MM.1S (cell line): ENCODE data around the gene CHST6.

Experiments
- DNase-seq: peaks from one replicate; pipeline ENCODE4 v3.0.0-alpha.2; 2015
- H2AFZ ChIP-seq: fragments of 300-600 bp; sonication (generic); 2 replicates; pipeline ENCODE4 v1.6.0; 2016; ENCODE audit warnings: antibody characterized with exemption, low read length
- H3F3A ChIP-seq: fragments of 300-600 bp; sonication (generic); 2 replicates; pipeline ENCODE4 v1.6.1; 2016; ENCODE audit warnings: mild to moderate bottlenecking, antibody characterized with exemption, low read length, moderate library complexity, mixed read lengths; ENCODE audit not compliant: insufficient read depth
- H3K27ac ChIP-seq: fragments of 300-600 bp; sonication (generic); 2 replicates; pipeline ENCODE4 v1.5.1; 2016; ENCODE audit warnings: mild to moderate bottlenecking, low read length
- H3K27me3 ChIP-seq: fragments of 300-600 bp; sonication (generic); replicated peaks from 2 replicates; pipeline ENCODE4 v1.6.0; 2016; ENCODE audit warnings: low read length; ENCODE audit not compliant: insufficient read depth
- H3K36me3 ChIP-seq: fragments of 300-600 bp; sonication (generic); replicated peaks from 2 replicates; pipeline ENCODE4 v1.6.1; 2016; ENCODE audit warnings: mild to moderate bottlenecking, low read length, mixed read lengths; ENCODE audit not compliant: insufficient read depth
- H3K4me1 ChIP-seq: fragments of 300-600 bp; sonication (generic); 2 replicates; pipeline ENCODE4 v1.6.1; 2016; ENCODE audit warnings: low read length, mixed read lengths
- H3K4me2 ChIP-seq: fragments of 300-600 bp; sonication (generic); 2 replicates; pipeline ENCODE4 v1.6.0; 2016; ENCODE audit warnings: low read depth, low read length
- H3K4me3 ChIP-seq: fragments of 300-600 bp; sonication (generic); 2 replicates; pipeline ENCODE4 v1.5.1; 2016; ENCODE audit warnings: low read length, mixed read lengths
- H3K79me2 ChIP-seq: fragments of 300-600 bp; sonication (generic); 2 replicates; pipeline ENCODE4 v1.6.1; 2016; ENCODE audit warnings: mixed run types, low read length, mixed read lengths
- H3K9ac ChIP-seq: fragments of 300-600 bp; sonication (generic); 2 replicates; pipeline ENCODE4 v1.6.1; 2016; ENCODE audit warnings: low read length, mixed read lengths
- H3K9me2 ChIP-seq: fragments of 300-600 bp; sonication (generic); replicated peaks from 2 replicates; pipeline ENCODE4 v1.6.1; 2016; ENCODE audit warnings: mild to moderate bottlenecking, low read length, mixed read lengths; ENCODE audit not compliant: insufficient read depth
- H3K9me3 ChIP-seq: fragments of 300-600 bp; sonication (generic); replicated peaks from 2 replicates; pipeline ENCODE4 v1.6.1; 2016; ENCODE audit warnings: mild to moderate bottlenecking, low read length, mixed read lengths; ENCODE audit not compliant: insufficient read depth
- H4K20me1 ChIP-seq: fragments of 300-600 bp; sonication (generic); 2 replicates; pipeline ENCODE4 v1.6.1; 2016; ENCODE audit warnings: mild to moderate bottlenecking, low read length, moderate library complexity, mixed read lengths; ENCODE audit not compliant: insufficient read depth
- EZH2 ChIP-seq: fragments of 300-600 bp; sonication (generic); optimal IDR thresholded peaks from 2 replicates; pipeline ENCODE3; 2017; ENCODE audit warnings: low read depth, mild to moderate bottlenecking, antibody characterized with exemption, low read length, mixed read lengths
- EZH2phosphoT487 ChIP-seq: fragments of 300-600 bp; sonication (generic); IDR thresholded peaks from 2 replicates; pipeline ENCODE4 v1.6.1; 2018; ENCODE audit warnings: antibody characterized with exemption, low read length
- TF ChIP-seq, protein P1 (sequence below): fragments of 300-600 bp; sonication (generic); IDR thresholded peaks from 2 replicates; pipeline ENCODE4 v1.5.1; 2016; ENCODE audit warnings: antibody characterized with exemption, low read length, mixed read lengths

Gene CHST6

GRCh38 chr16:75537776-75538175, 42.5 kb upstream of the CHST6 start:
- Histone ChIP-seq H3F3A (no peaks in the 10 kb centered on the region), H3K36me3 (no peaks in the 10 kb centered on the region)

GRCh38 chr16:75535901-75536300, 40.7 kb upstream of the CHST6 start, which contains the start of gene CHST5:
Gene CHST5, minus strand, starts transcription at chr16:75536108. Its CDS starts 5,724 bp downstream, at chr16:75530384.
- no peaks in the 10 kb centered on the region for H4K20me1 ChIP-seq
- H3K27ac ChIP-seq: no peak within 1 kb of the TSS
- no peak for TF ChIP-seq EZH2phosphoT487
- TF ChIP-seq EZH2: no peak
- TF ChIP-seq, protein P1, sequence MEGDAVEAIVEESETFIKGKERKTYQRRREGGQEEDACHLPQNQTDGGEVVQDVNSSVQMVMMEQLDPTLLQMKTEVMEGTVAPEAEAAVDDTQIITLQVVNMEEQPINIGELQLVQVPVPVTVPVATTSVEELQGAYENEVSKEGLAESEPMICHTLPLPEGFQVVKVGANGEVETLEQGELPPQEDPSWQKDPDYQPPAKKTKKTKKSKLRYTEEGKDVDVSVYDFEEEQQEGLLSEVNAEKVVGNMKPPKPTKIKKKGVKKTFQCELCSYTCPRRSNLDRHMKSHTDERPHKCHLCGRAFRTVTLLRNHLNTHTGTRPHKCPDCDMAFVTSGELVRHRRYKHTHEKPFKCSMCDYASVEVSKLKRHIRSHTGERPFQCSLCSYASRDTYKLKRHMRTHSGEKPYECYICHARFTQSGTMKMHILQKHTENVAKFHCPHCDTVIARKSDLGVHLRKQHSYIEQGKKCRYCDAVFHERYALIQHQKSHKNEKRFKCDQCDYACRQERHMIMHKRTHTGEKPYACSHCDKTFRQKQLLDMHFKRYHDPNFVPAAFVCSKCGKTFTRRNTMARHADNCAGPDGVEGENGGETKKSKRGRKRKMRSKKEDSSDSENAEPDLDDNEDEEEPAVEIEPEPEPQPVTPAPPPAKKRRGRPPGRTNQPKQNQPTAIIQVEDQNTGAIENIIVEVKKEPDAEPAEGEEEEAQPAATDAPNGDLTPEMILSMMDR: no peak
- no peaks in the 10 kb centered on the region for H3K27me3 ChIP-seq
- H3K9me3 ChIP-seq: no peaks in the 10 kb centered on the region
- no peak within 1 kb of the TSS for H3K4me3 ChIP-seq
- H3K4me1 ChIP-seq: no peaks in the 10 kb centered on the region
- H3K79me2 ChIP-seq: no peaks in the 10 kb centered on the region
- DNase-seq: no peak
- H3K9ac ChIP-seq: no peak within 1 kb of the TSS
- H2AFZ ChIP-seq: no peak within 1 kb of the TSS
- no peaks in the 10 kb centered on the region for H3K9me2 ChIP-seq
- no peaks in the 10 kb centered on the region for H3K36me3 ChIP-seq
- H3K4me2 ChIP-seq: no peak within 1 kb of the TSS
- no peaks in the 10 kb centered on the region for H3F3A ChIP-seq

More at GRCh38 chr16:75537776-75538175, 42.5 kb upstream of the CHST6 start:
- Histone ChIP-seq H3K9me2 (no peaks in the 10 kb centered on the region), H3K4me1 (no peaks in the 10 kb centered on the region), H3K9ac (no peak overlapping the region), H3K4me2 (no peak overlapping the region), H2AFZ (no peak overlapping the region), H3K9me3 (no peaks in the 10 kb centered on the region), H4K20me1 (no peaks in the 10 kb centered on the region), H3K4me3 (no peak overlapping the region), H3K79me2 (no peaks in the 10 kb centered on the region), H3K27ac (no peak overlapping the region), H3K27me3 (no peaks in the 10 kb centered on the region)
- no peak for DNase-seq
- TF ChIP-seq, protein P1: no peak
- TF ChIP-seq EZH2: no peak
- no peak for TF ChIP-seq EZH2phosphoT487

GRCh38 chr16:75535211-75535843, 40.1 kb upstream of the CHST6 start:
- no peaks in the 10 kb centered on the region for H3K79me2 ChIP-seq
- no peaks in the 10 kb centered on the region for H3K36me3 ChIP-seq
- no peaks in the 10 kb centered on the region for H4K20me1 ChIP-seq
- no peaks in the 10 kb centered on the region for H3K9me2 ChIP-seq
- no peaks in the 10 kb centered on the region for H3K27me3 ChIP-seq
- no peaks in the 10 kb centered on the region for H3K9me3 ChIP-seq
- no peak for DNase-seq
- TF ChIP-seq EZH2 (no peak), EZH2phosphoT487 (no peak)
- TF ChIP-seq, protein P1: no peak
- H3K9ac ChIP-seq: no peak overlapping the region
- H3K4me2 ChIP-seq: no peak overlapping the region
- H2AFZ ChIP-seq: no peak overlapping the region
- no peaks in the 10 kb centered on the region for H3K4me1 ChIP-seq
- no peak overlapping the region for H3K4me3 ChIP-seq
- H3K27ac ChIP-seq: no peak overlapping the region
- no peaks in the 10 kb centered on the region for H3F3A ChIP-seq
